Stimulated activated CD8-positive, alpha-beta memory T cell treated with anti-CD3 and anti-CD28 coated beads, Interleukin-12 subunit alpha, Interleukin-12 subunit beta, amount 100 ng/mL, for 24 hours (primary cell): ENCODE measurements around the gene DNAJC17.

Experiments
- DNase-seq: peaks from one replicate; pipeline ENCODE4 v3.0.0-alpha.2; 2020; ENCODE audit errors: extremely low read depth

The DNAJC17 gene

GRCh38 chr15:40830884-40831283 is 23.6 kb upstream of the DNAJC17 start:
- no peak for DNase-seq

GRCh38 chr15:40829115-40829514 is 21.8 kb upstream of the DNAJC17 start:
- DNase-seq: no peak

DNA sequence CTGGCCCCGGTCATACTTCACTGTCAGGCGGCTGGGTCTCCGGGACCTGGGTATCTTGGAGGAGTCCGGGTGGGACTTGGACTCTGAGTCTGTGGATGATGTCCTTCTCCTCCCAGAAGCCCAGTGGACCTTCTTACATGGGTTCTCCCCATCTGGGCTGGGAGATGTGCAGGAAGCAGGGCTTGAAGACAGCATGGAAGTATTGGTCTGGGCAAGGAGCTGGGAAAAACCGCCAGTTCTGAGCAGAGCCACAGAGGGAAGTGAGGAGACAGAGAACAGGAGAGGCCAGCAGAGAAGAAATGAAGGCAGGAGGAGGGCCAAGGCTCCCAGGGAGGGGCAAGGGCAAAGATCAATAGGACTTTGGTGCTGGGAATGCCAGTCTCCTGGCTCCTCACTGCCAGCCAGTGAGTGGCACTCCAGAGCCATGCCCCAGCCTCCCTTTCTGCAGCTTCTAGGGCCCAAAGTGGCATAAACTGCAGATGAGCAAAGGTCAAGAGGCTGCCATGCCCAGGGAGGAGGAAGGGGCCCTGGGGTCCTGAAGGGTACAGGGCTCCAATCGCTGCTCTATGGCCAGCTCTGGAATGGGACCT is 21.3 kb upstream of the DNAJC17 start, which contains the start of gene PPP1R14D:
PPP1R14D (minus strand) TSS at position 262 of the 590 bp plus-strand sequence; CDS start at position 195, 67 bp downstream.
- no peak for DNase-seq

GRCh38 chr15:40826423-40827075 is 19.3 kb upstream of the DNAJC17 start:
- no peak for DNase-seq

DNA sequence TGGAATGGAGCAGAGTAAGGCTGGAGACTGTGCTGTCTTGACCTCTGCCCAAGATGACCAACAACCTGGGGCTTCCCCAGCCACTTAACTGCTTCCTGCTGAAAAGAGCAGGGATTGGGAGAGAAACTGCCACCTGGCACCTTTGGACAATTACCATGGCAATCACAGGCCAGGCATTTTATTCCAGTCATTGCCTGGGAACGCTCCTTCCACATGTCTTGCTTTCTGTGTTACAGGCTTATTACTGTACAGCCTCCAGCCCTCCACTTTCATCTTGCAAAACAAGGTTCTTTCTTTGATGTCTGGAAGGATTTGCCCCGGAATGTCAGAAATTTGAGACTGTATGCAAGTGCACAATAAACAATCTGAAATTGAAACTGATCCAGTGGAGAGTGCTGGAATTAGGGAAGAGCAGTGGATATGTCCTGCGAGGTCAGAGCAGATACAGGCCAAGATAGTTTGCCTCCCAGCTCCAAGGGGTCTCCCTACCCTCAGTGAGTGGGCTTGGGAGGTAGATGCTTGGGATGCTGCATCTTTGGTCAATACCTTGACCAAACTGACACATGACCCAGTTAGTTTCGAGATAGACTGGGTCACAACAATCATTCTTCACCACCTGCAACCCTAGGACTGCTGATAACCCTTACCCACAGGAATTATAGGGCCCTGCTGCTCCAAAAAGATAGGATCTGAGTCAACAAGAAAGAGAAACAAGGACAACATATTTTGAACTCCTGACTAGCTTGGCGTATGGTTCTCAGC is 18.6 kb upstream of the DNAJC17 start:
- DNase-seq: no peak

DNA sequence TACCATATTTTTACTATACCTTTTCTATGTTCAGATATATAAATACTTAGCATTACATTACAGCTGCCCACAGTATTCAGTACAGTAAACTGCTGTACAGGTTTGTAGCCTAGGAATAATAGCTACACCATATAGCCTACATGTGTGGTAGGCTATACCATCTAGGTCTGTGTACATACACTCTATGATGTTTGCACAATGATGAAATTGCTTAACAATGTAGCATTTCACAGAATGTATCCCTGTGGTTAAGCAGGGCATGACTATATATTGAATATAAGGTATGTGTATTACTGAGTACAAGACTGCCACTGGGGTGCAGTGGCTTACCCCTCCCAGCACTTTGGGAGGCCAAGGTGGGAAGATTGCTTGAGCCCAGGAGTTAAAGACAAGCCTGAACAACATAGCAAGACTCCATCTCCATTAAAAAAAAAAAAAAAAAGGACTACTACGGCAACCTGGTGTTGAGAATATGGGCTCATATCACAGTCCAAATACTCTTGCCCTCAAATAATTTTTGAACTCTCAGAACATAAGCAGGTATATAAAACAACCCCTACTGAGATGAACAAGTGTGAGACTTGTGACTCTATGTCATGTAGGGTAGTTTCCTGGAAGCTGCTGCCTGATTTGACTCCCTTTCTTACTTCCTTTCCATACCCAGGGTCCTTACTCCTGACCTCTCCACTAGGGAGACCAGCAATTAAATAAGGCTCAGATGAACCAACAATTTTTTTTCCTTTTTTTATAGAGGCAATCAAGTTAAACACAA is 16.5 kb upstream of the DNAJC17 start:
- DNase-seq: no peak

GRCh38 chr15:40821195-40821594 is 13.9 kb upstream of the DNAJC17 start:
- DNase-seq: no peak

DNA sequence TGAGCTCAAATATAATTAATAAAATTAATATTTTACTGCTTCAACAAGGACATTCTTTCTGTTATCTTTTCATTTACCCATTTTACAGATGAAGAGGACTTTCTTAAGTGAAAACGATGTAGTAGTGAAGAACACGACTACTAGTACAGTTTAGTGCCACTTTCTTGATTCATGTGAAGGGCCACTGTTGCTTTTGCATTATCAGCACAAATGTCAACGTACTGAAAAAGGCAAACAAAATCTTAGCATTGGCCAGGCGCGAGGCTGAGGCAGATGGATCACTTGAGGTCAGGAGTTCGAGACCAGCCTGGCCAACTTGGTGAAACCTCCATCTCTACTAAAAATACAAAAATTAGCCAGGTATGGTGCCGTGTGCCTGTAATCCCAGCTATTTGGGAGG is 11.8 kb upstream of the DNAJC17 start:
- DNase-seq: no peak

DNA sequence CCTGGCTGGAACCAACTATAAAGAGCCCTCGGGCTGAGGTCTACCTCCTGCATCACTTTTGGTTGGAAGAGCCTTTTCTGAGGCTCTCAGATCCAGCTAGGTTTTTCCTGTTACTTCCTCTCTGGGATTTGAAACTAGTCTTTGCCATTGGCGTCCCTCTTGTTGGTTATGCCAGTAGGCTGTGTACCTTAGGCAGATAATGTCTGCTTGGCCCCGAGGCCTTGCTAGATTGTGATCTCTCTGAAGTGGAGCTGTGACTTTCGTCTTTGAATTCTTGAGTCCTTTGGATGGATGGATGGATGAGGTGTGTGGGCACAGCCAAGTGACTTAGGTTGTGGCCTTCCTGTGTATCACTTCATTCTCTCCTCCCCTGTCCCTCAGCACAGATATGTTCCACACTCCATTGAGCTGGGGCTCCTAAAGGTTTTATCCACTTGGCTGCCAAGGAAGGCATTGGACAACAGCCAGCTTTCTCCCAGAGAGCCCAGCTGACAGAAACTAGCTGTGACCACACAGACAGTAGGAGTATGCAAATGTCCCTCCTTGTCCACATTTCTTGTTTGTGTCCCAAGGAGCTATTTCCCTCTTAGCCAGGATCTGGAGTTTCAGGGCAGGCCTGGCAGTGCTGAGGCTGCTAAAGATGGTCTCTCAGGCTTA is 7.9 kb upstream of the DNAJC17 start:
- no peak for DNase-seq

DNA sequence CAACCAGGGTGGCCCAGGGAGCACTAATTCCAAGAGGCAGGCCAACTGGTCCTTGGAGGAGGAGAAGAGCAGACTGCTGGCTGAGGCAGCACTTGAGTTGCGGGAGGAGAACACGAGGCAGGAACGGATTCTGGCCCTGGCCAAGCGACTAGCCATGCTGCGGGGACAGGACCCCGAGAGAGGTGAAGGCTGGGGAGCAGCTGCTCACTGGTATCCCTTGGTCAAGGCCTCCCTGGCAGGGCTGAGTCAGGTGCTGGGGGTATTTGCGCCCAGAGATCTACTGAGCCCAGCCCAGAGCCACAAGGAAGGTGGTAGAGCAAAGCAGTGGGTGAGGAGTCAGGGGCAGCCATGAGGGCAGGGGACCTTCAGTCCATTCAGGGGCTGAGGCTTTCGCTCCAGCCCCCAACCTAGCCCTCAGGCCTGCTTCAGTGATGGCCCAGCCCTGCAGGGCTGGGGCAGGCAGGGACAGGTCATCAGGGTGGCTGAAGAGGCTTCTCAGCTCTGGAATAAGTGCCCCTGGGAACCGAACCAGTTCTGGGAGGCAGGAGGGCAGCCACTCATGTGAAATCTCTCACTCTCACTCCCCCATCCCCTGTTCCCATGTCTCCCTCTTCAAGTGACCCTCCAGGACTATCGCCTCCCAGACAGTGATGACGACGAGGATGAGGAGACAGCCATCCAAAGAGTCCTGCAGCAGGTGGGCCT is 5.6 kb upstream of the DNAJC17 start:
- DNase-seq: no peak

DNA sequence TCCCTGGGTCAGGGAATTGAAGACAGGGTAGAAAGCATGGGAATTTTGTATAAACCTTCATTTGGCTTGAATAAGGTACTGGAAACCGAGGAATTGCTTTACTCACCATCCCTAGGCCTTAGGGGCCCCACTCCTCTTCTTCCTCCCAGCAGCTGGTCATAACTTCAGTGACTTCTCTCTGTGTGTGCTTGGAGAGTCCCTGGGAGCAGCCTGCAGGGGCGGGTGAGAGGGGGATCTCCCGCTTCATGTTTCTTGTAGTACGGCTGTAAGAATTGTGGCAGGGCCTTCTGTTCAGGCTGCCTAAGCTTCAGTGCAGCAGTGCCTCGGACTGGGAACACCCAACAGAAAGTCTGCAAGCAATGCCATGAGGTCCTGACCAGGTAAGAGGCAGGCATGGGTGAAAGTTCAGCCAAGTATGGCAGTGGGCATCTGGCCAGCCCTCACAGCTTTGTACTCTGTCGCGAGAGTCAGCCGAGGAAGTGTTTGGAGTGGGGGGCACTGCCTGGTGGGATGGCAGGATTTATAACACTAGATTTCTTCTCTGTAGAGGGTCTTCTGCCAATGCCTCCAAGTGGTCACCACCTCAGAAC is 1.7 kb upstream of the DNAJC17 start:
- no peak for DNase-seq

GRCh38 chr15:40807888-40808461 is 702 bp upstream of the DNAJC17 start:
- no peak for DNase-seq

DNA sequence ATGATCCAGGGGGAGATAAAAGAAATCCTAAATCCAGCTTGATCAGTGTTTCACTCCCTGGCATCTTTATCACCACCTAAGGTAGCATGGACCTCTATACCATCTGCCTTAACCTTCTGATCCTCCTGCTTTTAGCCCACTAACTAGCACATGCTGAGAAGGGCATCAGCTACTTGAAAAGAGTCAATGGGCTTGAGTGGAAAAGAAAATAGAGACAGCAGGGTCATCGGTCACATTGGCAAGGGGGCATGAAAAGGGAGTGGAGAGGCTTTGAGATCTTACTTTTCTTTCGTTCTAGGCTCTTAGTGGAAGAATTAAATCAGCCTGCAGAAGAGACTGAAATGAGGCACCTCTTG is 623 bp downstream of the DNAJC17 start:
- DNase-seq: no peak

DNA sequence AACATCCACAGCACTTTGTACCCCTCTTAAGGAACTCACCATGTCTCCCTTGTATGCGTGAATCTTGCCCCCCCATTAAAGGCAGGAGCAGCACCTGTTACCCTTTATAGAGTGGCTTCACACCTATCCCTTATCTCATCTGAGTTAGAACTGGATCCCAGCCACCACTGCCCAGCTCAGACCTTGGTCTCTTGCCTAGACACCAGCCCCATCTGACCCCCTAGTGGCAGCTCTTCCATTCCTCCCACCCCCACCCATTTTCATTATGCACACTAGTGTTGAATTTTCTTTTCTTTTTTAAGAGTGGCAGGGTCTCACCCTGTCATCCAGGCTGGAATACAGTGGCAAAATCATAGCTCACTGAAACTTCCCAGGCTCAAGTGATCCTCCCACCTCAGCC is 3.6 kb downstream of the DNAJC17 start:
- DNase-seq: no peak

- no peak for DNase-seq
Observed at GRCh38 chr15:40803076-40803475, 4.2 kb downstream of the DNAJC17 start.

DNA sequence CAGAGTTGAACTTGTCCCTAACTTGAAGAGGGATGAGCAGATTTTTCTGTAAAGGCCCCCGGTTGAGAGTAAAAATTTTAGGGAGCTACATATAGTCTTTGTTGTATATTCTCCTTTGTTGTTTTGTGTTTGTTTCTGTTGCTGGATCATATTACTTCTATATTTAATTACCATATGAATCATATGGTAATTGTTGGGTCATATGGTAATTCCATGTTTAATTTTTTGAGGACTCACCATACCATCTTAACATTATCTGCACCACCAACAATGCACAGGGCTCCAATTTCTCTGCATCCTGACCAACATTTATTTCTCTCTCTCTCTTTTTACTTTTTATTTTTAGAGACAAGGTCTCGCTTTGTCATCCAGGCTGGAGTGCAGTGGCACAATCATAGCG is 7.8 kb downstream of the DNAJC17 start:
- no peak for DNase-seq

DNA sequence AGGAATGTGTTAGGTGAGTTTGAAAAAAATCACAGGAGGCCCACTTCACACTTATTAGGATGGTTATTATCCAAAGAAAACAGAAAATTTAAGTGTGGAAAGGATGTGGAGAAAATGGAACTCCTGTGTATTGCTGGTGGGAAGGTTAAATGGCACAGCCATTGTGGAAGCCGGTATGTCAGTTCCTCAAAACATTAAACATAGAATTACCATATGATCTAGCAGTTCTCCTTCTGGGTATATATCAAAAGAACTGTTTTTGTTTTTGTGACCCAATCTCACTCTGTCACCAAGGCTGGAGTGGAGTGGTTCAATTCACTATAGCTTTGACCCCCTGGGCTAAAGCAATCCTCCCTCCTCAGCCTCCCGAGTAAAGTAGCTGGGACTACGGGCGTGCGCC is 10.8 kb downstream of the DNAJC17 start:
- DNase-seq: no peak

- no peak for DNase-seq
Observed at GRCh38 chr15:40796041-40796440, 11.2 kb downstream of the DNAJC17 start.

- no peak for DNase-seq
Observed at GRCh38 chr15:40793216-40793989, 13.9 kb downstream of the DNAJC17 start.

- no peak for DNase-seq
Observed at GRCh38 chr15:40792394-40792793, 14.9 kb downstream of the DNAJC17 start.
